Pericardium fibroblast (primary cell): Measurements from ENCODE around the gene IQCM. TPM values are rescaled to one million over a fixed set of nuclear protein-coding genes. Genes with fewer than 3 reads are reported as not detected.

ENCODE experiments used
- total RNA-seq: library from RNA; depleted of rRNA; stranded (reverse); fragments of >200 nt; gene quantifications from 2 replicates; pipeline ENCODE4 v1.2.3, GENCODE V29; 2015

IQCM gene
- total RNA-seq: not detected in 2 replicates

GRCh38 chr4:149815743-149816142 lies at the start of gene IQCM:
Gene IQCM, minus strand, starts transcription at chr4:149815843. Its CDS starts 73,152 bp downstream, at chr4:149742691.

